MCF 10A (cell line): ENCODE measurements around the gene NOX1. TPM values are rescaled to one million over a fixed set of nuclear protein-coding genes. Genes with fewer than 3 reads are reported as not detected.

Source experiments
- BruUV-seq: library from RNA; stranded (reverse); fragments of 400-500 nt; replicated peaks from 2 replicates; lab custom pipeline; 2021; lab: Mats Ljungman, UMichigan
- CTCF ChIA-PET: fragments of 300-600 bp; sonication (Branson Sonifier 250); formaldehyde crosslinking; extraction: SDS; loops from one replicate; lab custom pipeline; 2021; ENCODE audit warnings: antibody characterized with exemption, inconsistent platforms; lab: Yijun Ruan, JAX
- POLR2A ChIA-PET: fragments of 300-600, 350-650 bp; sonication (Branson Sonifier 250); formaldehyde crosslinking; extraction: SDS; loops from one replicate; lab custom pipeline; 2020; ENCODE audit warnings: antibody characterized with exemption, inconsistent platforms; lab: Yijun Ruan, JAX
- DNase-seq: peaks from one replicate; pipeline ENCODE4 v3.0.0-alpha.2; 2018; ENCODE audit not compliant: unreplicated experiment
- H3K27ac Mint-ChIP-seq: one replicate; pipeline ENCODE4 v1.8.0; 2022; ENCODE audit warnings: mild to moderate bottlenecking, low read depth, mixed read lengths; ENCODE audit not compliant: unreplicated experiment
- H3K27me3 Mint-ChIP-seq: one replicate; pipeline ENCODE4 v1.8.0; 2022; ENCODE audit warnings: mixed read lengths; ENCODE audit not compliant: insufficient read depth, unreplicated experiment
- H3K36me3 Mint-ChIP-seq: one replicate; pipeline ENCODE4 v1.8.0; 2022; ENCODE audit warnings: mild to moderate bottlenecking, moderate library complexity, mixed read lengths; ENCODE audit not compliant: insufficient read depth, unreplicated experiment
- H3K4me1 Mint-ChIP-seq: one replicate; pipeline ENCODE4 v1.8.0; 2022; ENCODE audit warnings: mixed read lengths; ENCODE audit not compliant: insufficient read depth, unreplicated experiment
- H3K4me3 Mint-ChIP-seq: one replicate; pipeline ENCODE4 v1.8.0; 2022; ENCODE audit warnings: mild to moderate bottlenecking, moderate library complexity, mixed read lengths; ENCODE audit not compliant: unreplicated experiment
- H3K9me3 Mint-ChIP-seq: one replicate; pipeline ENCODE4 v1.8.0; 2022; ENCODE audit warnings: mixed read lengths; ENCODE audit not compliant: unreplicated experiment
- CTCF ChIP-seq: fragments of 200-600 bp; IDR thresholded peaks from one replicate; pipeline ENCODE4 v1.8.0; 2022; ENCODE audit warnings: antibody characterized with exemption, mild to moderate bottlenecking; ENCODE audit not compliant: unreplicated experiment
- intact Hi-C: fragments of 100-400 bp; cut with micrococcal nuclease; formaldehyde crosslinking; loops from 2 replicates; pipeline ENCODE4 v1.14.1; 2022
- total RNA-seq: library from RNA; stranded (reverse); gene quantifications from 2 replicates; pipeline ENCODE4 v1.2.3, GENCODE V29; 2022

NOX1 gene
- total RNA-seq, 1 experiment from 2014 or later: not detected

- ChIA-PET POLR2A (no interaction called here), CTCF (no interaction called here)
- H3K27me3 Mint-ChIP-seq: peaks cover 34% of the 10 kb centered on the region
- no peak overlapping the region for H3K4me3 Mint-ChIP-seq
- H3K9me3 Mint-ChIP-seq: no peaks in the 10 kb centered on the region
- intact Hi-C loops: no loop called here
- DNase-seq: no peak
- no peak overlapping the region for H3K27ac Mint-ChIP-seq
- H3K36me3 Mint-ChIP-seq: no peaks in the 10 kb centered on the region
- H3K4me1 Mint-ChIP-seq: no peaks in the 10 kb centered on the region
- BruUV-seq: no TSS peak
- no peak for TF ChIP-seq CTCF
These were observed 6.2 kb upstream of the NOX1 start for GRCh38 chrX:100880368-100880767.

- ChIA-PET POLR2A (interaction anchor here (0.6 kb wide), 1 partner anchor 1463 kb away, joined by 3 read pairs; no protein-coding TSS in a partner anchor), CTCF (no interaction called here)
- intact Hi-C loops: no loop called here
- DNase-seq: no peak
- TF ChIP-seq CTCF: no peak
- H3K36me3 Mint-ChIP-seq: no peaks in the 10 kb centered on the region
- no peaks in the 10 kb centered on the region for H3K9me3 Mint-ChIP-seq
- no peaks in the 10 kb centered on the region for H3K4me1 Mint-ChIP-seq
- no peak overlapping the region for H3K4me3 Mint-ChIP-seq
- H3K27me3 Mint-ChIP-seq: peaks cover 44% of the 10 kb centered on the region
- no peak overlapping the region for H3K27ac Mint-ChIP-seq
- BruUV-seq: no TSS peak
These were observed 2.3 kb downstream of the NOX1 start for GRCh38 chrX:100871594-100872560.

- Mint-ChIP-seq H3K4me3 (no peak overlapping the region), H3K4me1 (peaks cover under 1% of the 10 kb centered on the region), H3K27ac (no peak overlapping the region), H3K36me3 (no peaks in the 10 kb centered on the region), H3K9me3 (no peaks in the 10 kb centered on the region), H3K27me3 (peaks cover 41% of the 10 kb centered on the region)
- intact Hi-C loops: no loop called here
- no peak for DNase-seq
- ChIA-PET CTCF (no interaction called here), POLR2A (interaction anchor here (0.5 kb wide), 1 partner anchor 470 kb away, joined by 3 read pairs; no protein-coding TSS in a partner anchor)
- BruUV-seq: no TSS peak
- TF ChIP-seq CTCF: no peak
These were observed 3.6 kb downstream of the NOX1 start for GRCh38 chrX:100870527-100870926.

GRCh38 chrX:100868273-100868672 is 5.9 kb downstream of the NOX1 start:
- Mint-ChIP-seq H3K4me3 (no peak overlapping the region), H3K27me3 (peaks cover 34% of the 10 kb centered on the region), H3K27ac (no peak overlapping the region), H3K9me3 (no peaks in the 10 kb centered on the region), H3K4me1 (peaks cover 9% of the 10 kb centered on the region), H3K36me3 (no peaks in the 10 kb centered on the region)
- no peak for DNase-seq
- no peak for TF ChIP-seq CTCF
- ChIA-PET CTCF (interaction anchor here (0.6 to 1.2 kb wide), 2 partner anchors 100 to 630 kb away, joined by 3 to 7 read pairs; no protein-coding TSS in a partner anchor), POLR2A (no interaction called here)
- no TSS peak for BruUV-seq
- intact Hi-C loops: no loop called here
